NT2/D1 (cell line): Measurements from ENCODE around the gene ADAMTSL2.

ENCODE experiments used
- YY1 ChIP-seq: IDR thresholded peaks from 2 replicates; pipeline ENCODE4 v1.6.1; 2011; ENCODE audit not compliant: insufficient read length, insufficient read depth
- ZNF274 ChIP-seq: IDR thresholded peaks from 2 replicates; pipeline ENCODE4 v1.6.1; 2011; ENCODE audit warnings: mild to moderate bottlenecking, low read depth, low read length

GRCh38 chr9:133593587-133594253 lies 59.2 kb downstream of the ADAMTSL2 start:
- TF ChIP-seq YY1 = no peak
- TF ChIP-seq ZNF274 = no peak
